Globus pallidus (tissue), 1 donor: ENCODE results near the gene NSG1.
A peak's percentile ranks its signal among the peaks of the same experiment; 100 is the strongest.
"Not testable (repeated sequence)": the region's sequence is repeated elsewhere in the genome, so short reads cannot be mapped to it uniquely, and the experiment has no call there.

Experiments
- DNase-seq: peaks from one replicate; pipeline ENCODE4 v3.0.0-alpha.2; 2015; ENCODE audit warnings: low spot score

NSG1 gene

GRCh38 chr4:4416981-4417380 lies 30.1 kb downstream of the NSG1 start:
- no peak for DNase-seq

GRCh38 chr4:4417886-4418285 lies 31.0 kb downstream of the NSG1 start:
- no peak for DNase-seq

- no peak for DNase-seq
Measured at GRCh38 chr4:4418676-4419390, 31.9 kb downstream of the NSG1 start.

GRCh38 chr4:4419896-4420295 lies 33.0 kb downstream of the NSG1 start:
- DNase-seq, result no peak

- no peak for DNase-seq
Measured at GRCh38 chr4:4420421-4420820, 33.5 kb downstream of the NSG1 start.

GRCh38 chr4:4421356-4421755 lies 34.5 kb downstream of the NSG1 start:
- DNase-seq, result no peak

GRCh38 chr4:4422117-4422516 lies 35.2 kb downstream of the NSG1 start:
- not testable (repeated sequence) for DNase-seq

- no peak for DNase-seq
Measured at GRCh38 chr4:4422856-4423499, 36.1 kb downstream of the NSG1 start.

GRCh38 chr4:4423706-4424498 lies 37.0 kb downstream of the NSG1 start:
- DNase-seq, result no peak

- DNase-seq, result no peak
Measured at GRCh38 chr4:4424499-4425115, 37.7 kb downstream of the NSG1 start.

GRCh38 chr4:4425119-4425690 lies 38.3 kb downstream of the NSG1 start:
- no peak for DNase-seq

GRCh38 chr4:4425696-4426095 lies 38.8 kb downstream of the NSG1 start:
- no peak for DNase-seq

- no peak for DNase-seq
Measured at GRCh38 chr4:4426511-4427120, 39.7 kb downstream of the NSG1 start.

GRCh38 chr4:4427121-4427870 lies 40.4 kb downstream of the NSG1 start:
- no peak for DNase-seq

- no peak for DNase-seq
Measured at GRCh38 chr4:4427886-4428285, 41.0 kb downstream of the NSG1 start.

GRCh38 chr4:4428966-4429875 lies 42.3 kb downstream of the NSG1 start:
- DNase-seq, result peak; percentile 54

- peak; percentile 41 for DNase-seq
Measured at GRCh38 chr4:4430492-4431195, 43.7 kb downstream of the NSG1 start.

GRCh38 chr4:4432341-4433125 lies 45.6 kb downstream of the NSG1 start:
- DNase-seq, result no peak
